ENCODE results near the gene RASL10B.

GRCh38 chr17:35727635-35728034 is 3.8 kb upstream of the RASL10B start:
- TF ChIP-seq CTCF (optimal IDR thresholded peaks at IDR 0.05 in 1 of 3, IDR thresholded peaks at IDR 0.05 in 1 of 3, conservative IDR thresholded peaks at IDR 0.05 in 1 of 3; ENCODE audit: extremely low read depth in 1 of 3, insufficient read depth in 2 of 3, low read length in 3 of 3) = no peak
- TF ChIP-seq EZH2 (IDR thresholded peaks at IDR 0.05; ENCODE audit: low read length) = no peak

Measured in keratinocyte (primary cell).